HCT116 (cell line): ENCODE results near the gene GRIK5.

Experiments used
- CEBPB ChIP-seq: IDR thresholded peaks from 2 replicates; pipeline ENCODE4 v1.6.1; 2012; ENCODE audit warnings: low read depth
- CTCF ChIP-seq, 3 experiments: fragments of 200-600 bp in 1 of 3; sonication (generic) in 1 of 3; IDR thresholded peaks in 2 of 3; conservative IDR thresholded peaks in 1 of 3; 2 replicates each; pipeline ENCODE4 v1.5.1; 2012 to 2017; ENCODE audit warnings: low read depth in 2 of 3, low read length in 2 of 3, antibody characterized with exemption in 1 of 3, borderline replicate concordance in 1 of 3, control low read depth in 1 of 3, mild to moderate bottlenecking in 1 of 3, mixed read lengths in 1 of 3, mixed run types in 1 of 3, moderate library complexity in 1 of 3; ENCODE audit not compliant: insufficient read depth in 1 of 3
- EZH2 ChIP-seq: fragments of 200-600 bp; sonication (generic); IDR thresholded peaks from 2 replicates; pipeline ENCODE4 v1.6.1; 2017; ENCODE audit warnings: antibody characterized with exemption, mixed run types
- POLR2A ChIP-seq: IDR thresholded peaks from 2 replicates; pipeline ENCODE4 v1.7.0; 2011; ENCODE audit warnings: borderline replicate concordance; ENCODE audit not compliant: insufficient read depth, insufficient read length; ENCODE audit errors: extremely low read depth
- ZFX ChIP-seq: fragments of 450-650 bp; IDR thresholded peaks from 2 replicates; pipeline ENCODE4 v1.6.1; 2017

GRCh38 chr19:41958367-41959055 is 111.5 kb downstream of the GRIK5 start:
- TF ChIP-seq EZH2 (no peak), CEBPB (no peak), CTCF (IDR thresholded peaks at IDR 0.05 in 2 of 3, conservative IDR thresholded peaks at IDR 0.05 in 1 of 3; ENCODE audit: borderline replicate concordance in 1 of 3, insufficient read depth in 1 of 3, low read depth in 2 of 3, low read length in 2 of 3) (no peak), POLR2A (peak; percentile 23), ZFX (peak; percentile 52; the same call in 1 of the 2 replicates)
